Panc1 (cell line): ENCODE measurements around the gene WFDC12.
"Not testable (repeated sequence)": the region's sequence is repeated elsewhere in the genome, so short reads cannot be mapped to it uniquely, and the experiment has no call there.

Experiments used
- POLR2AphosphoS5 ChIP-seq: IDR thresholded peaks from 2 replicates; pipeline ENCODE4 v1.6.1; 2012; ENCODE audit warnings: mild to moderate bottlenecking, low read depth, low read length, moderate library complexity
- TF ChIP-seq, protein P1 (sequence below): fragments of 450-650 bp; IDR thresholded peaks from 2 replicates; pipeline ENCODE4 v1.5.1; 2017; ENCODE audit warnings: mild to moderate bottlenecking

DNA sequence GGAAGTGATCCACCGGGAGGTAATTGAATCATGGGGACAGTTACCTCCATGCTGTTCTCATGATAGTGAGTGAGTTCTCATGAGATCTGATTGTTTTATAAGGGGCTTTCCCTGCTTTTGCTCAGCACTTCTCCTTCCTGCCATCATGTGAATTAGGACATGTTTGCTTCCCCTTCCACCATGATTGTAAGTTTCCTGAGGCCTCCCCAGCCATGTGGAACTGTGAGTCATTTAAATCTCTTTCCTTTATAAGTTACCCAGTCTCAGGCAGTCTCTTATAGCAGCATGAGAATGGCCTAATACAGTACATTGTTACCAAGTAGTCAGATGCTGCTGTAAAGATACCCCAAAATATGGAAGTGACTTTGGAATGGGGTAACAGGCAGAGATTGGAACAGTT lies 30.5 kb upstream of the WFDC12 start:
- TF ChIP-seq, protein P1, sequence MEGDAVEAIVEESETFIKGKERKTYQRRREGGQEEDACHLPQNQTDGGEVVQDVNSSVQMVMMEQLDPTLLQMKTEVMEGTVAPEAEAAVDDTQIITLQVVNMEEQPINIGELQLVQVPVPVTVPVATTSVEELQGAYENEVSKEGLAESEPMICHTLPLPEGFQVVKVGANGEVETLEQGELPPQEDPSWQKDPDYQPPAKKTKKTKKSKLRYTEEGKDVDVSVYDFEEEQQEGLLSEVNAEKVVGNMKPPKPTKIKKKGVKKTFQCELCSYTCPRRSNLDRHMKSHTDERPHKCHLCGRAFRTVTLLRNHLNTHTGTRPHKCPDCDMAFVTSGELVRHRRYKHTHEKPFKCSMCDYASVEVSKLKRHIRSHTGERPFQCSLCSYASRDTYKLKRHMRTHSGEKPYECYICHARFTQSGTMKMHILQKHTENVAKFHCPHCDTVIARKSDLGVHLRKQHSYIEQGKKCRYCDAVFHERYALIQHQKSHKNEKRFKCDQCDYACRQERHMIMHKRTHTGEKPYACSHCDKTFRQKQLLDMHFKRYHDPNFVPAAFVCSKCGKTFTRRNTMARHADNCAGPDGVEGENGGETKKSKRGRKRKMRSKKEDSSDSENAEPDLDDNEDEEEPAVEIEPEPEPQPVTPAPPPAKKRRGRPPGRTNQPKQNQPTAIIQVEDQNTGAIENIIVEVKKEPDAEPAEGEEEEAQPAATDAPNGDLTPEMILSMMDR: not testable (repeated sequence)
- not testable (repeated sequence) for TF ChIP-seq POLR2AphosphoS5
